Midbrain (tissue), 1 donor: Measurements from ENCODE around the gene CENPX.

Experiments
- DNase-seq: peaks from one replicate; lab custom pipeline; 2025; lab: John Stamatoyannopoulos, UW

The CENPX gene

GRCh38 chr17:81978524-81979298 is 44.0 kb downstream of the CENPX start:
- no peak for DNase-seq

- DNase-seq: peak; percentile 91
These were observed 45.4 kb downstream of the CENPX start, which contains the start of gene ASPSCR1 for GRCh38 chr17:81977211-81977808. Gene ASPSCR1 (plus strand): TSS chr17:81977629. CDS start chr17:81977647, 18 bp downstream.

- DNase-seq: no peak
These were observed 46.1 kb downstream of the CENPX start for GRCh38 chr17:81976332-81977210.

- DNase-seq: no peak
These were observed 49.2 kb downstream of the CENPX start for GRCh38 chr17:81973432-81973831.

- DNase-seq: no peak
These were observed 53.5 kb downstream of the CENPX start for GRCh38 chr17:81968850-81969812.
